Esophagus squamous epithelium (tissue), 4 donors: ENCODE data around the gene PARD3B.

Source experiments
- CTCF ChIP-seq, 6 experiments: fragments of 450-650 bp in 4 of 6; fragments of 200-600 bp in 2 of 6; sonication (generic) in 2 of 6; IDR thresholded peaks; one replicate each; pipeline ENCODE4 v1.5.1; 2016 to 2019; ENCODE audit warnings: antibody characterized with exemption in 6 of 6, mild to moderate bottlenecking in 4 of 6, moderate library complexity in 4 of 6
- POLR2A ChIP-seq, 4 donors: fragments of 450-650 bp; IDR thresholded peaks; one replicate each; pipeline ENCODE4 v1.6.1; 2017; ENCODE audit warnings: antibody characterized with exemption in 4 of 4, mild to moderate bottlenecking in 4 of 4, moderate library complexity in 3 of 4

- no peak for TF ChIP-seq CTCF (IDR thresholded peaks at IDR 0.05)
- no peak for TF ChIP-seq POLR2A (IDR thresholded peaks at IDR 0.05)
These were observed 34.4 kb upstream of the PARD3B start for GRCh38 chr2:204510709-204511420.
